ENCODE results near the gene FAM120B.

FAM120B gene

GRCh38 chr6:170266061-170266825 lies 40.3 kb upstream of the FAM120B start:
- ATAC-seq = no peak
- TF ChIP-seq, protein P1, sequence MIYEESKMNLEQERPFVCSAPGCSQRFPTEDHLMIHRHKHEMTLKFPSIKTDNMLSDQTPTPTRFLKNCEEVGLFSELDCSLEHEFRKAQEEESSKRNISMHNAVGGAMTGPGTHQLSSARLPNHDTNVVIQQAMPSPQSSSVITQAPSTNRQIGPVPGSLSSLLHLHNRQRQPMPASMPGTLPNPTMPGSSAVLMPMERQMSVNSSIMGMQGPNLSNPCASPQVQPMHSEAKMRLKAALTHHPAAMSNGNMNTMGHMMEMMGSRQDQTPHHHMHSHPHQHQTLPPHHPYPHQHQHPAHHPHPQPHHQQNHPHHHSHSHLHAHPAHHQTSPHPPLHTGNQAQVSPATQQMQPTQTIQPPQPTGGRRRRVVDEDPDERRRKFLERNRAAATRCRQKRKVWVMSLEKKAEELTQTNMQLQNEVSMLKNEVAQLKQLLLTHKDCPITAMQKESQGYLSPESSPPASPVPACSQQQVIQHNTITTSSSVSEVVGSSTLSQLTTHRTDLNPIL (CRISPR knock-in tag; IDR thresholded peaks at IDR 0.05; ENCODE audit: low read depth) = no peak
- TF ChIP-seq GLIS3 (CRISPR knock-in tag; IDR thresholded peaks at IDR 0.05) (no peak), PPARA (CRISPR knock-in tag; IDR thresholded peaks at IDR 0.05; ENCODE audit: borderline replicate concordance) (no peak)

- ATAC-seq = no peak
- TF ChIP-seq ZFP30 (CRISPR knock-in tag; IDR thresholded peaks at IDR 0.05) (no peak), ISL1 (CRISPR knock-in tag; IDR thresholded peaks at IDR 0.05) (no peak), ARNTL (CRISPR knock-in tag; IDR thresholded peaks at IDR 0.05; ENCODE audit: borderline replicate concordance, low read depth) (no peak), ZNF565 (CRISPR knock-in tag; conservative IDR thresholded peaks at IDR 0.05; ENCODE audit: low read depth) (no peak), TOX (CRISPR knock-in tag; IDR thresholded peaks at IDR 0.05; ENCODE audit: borderline replicate concordance) (no peak), BACH2 (CRISPR knock-in tag; IDR thresholded peaks at IDR 0.05; ENCODE audit: borderline replicate concordance) (no peak), ZFP3 (CRISPR knock-in tag; IDR thresholded peaks at IDR 0.05) (no peak), SNAI2 (CRISPR knock-in tag; IDR thresholded peaks at IDR 0.05) (no peak), ZNF8 (CRISPR knock-in tag; IDR thresholded peaks at IDR 0.05) (no peak), ZNF70 (CRISPR knock-in tag; IDR thresholded peaks at IDR 0.05) (no peak), ZC3H10 (CRISPR knock-in tag; IDR thresholded peaks at IDR 0.05) (no peak), OSR1 (CRISPR knock-in tag; IDR thresholded peaks at IDR 0.05) (no peak), PATZ1 (CRISPR knock-in tag; IDR thresholded peaks at IDR 0.05; ENCODE audit: borderline replicate concordance) (no peak)
These were observed 38.9 kb upstream of the FAM120B start for GRCh38 chr6:170267688-170268087.

GRCh38 chr6:170268216-170269129 lies 38.1 kb upstream of the FAM120B start:
- TF ChIP-seq ZFP30 (CRISPR knock-in tag; IDR thresholded peaks at IDR 0.05) = no peak
- no peak for TF ChIP-seq RARB (CRISPR knock-in tag; IDR thresholded peaks at IDR 0.05)
- no peak for TF ChIP-seq SNAI2 (CRISPR knock-in tag; IDR thresholded peaks at IDR 0.05)
- TF ChIP-seq PPARA (CRISPR knock-in tag; IDR thresholded peaks at IDR 0.05; ENCODE audit: borderline replicate concordance) = no peak
- no peak for ATAC-seq

DNA sequence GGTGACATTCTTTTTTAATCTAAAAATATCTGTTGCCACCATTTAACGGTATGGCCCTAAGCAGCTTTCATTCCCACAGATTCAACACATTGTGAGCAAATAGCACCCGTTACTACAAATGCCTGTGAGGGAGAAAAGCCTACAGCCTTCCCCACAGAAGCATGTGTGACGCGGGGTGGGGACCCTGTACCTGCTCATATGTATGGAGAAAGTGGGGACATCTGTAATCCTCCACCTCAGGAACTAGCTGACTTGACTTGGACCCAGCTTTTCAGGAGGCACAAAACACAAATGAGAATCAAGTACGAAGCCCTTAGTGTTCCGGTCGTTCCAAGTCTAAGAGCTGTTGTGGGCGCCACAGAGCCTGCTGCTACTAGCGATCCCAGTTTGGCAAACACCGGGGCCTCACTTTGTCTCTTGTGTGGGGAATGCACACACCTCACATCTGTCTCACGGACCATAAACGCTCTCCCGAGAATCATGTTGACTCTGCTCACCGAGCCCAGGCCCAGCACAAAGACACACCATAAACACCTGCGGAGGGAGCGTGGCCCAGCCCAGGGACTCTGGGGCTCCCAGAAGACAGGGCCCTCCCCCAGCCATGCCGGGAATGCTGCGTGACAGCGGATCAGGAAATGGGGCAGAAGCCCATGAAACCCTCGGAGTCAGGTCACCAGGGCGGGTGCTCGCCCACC lies 37.3 kb upstream of the FAM120B start:
- no peak for TF ChIP-seq BACH2 (CRISPR knock-in tag; IDR thresholded peaks at IDR 0.05; ENCODE audit: borderline replicate concordance)
- no peak for TF ChIP-seq RARB (CRISPR knock-in tag; IDR thresholded peaks at IDR 0.05)
- no peak for TF ChIP-seq GLIS3 (CRISPR knock-in tag; IDR thresholded peaks at IDR 0.05)
- TF ChIP-seq ZNF565 (CRISPR knock-in tag; conservative IDR thresholded peaks at IDR 0.05; ENCODE audit: low read depth) = no peak
- no peak for TF ChIP-seq SNAI2 (CRISPR knock-in tag; IDR thresholded peaks at IDR 0.05)
- no peak for ATAC-seq

DNA sequence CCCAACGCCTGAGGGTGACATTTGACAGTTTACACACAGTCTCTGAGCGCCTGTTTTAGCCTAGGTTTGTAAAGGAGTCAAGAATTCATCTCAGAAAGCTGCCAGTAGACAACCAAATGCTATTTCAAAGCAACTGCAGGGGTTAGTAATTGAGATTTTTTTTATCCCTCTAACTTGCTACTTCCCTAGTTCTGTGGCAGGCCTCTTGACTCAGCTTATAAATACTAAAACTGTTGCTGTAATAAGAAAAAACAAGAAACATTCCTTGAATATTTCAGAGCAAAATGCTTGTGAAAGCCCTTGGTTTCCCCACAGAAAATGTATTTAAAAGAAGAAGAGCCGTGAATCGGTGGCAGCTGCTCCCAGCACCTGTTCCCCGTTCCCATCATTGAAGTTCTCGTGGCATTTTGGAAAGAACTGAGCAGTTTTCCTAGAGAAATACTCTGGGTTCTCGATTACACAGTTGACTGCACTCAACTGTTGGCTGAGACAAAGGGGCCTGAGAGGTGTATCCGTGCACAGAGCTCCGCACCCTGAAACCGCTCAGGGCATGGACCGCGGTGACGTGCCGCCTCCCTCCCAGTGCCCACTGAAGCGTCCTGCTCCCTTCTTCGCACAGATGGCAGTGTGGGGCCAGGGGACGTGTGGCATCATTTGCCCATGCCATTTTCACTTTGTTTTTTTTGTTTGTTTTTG lies 36.6 kb upstream of the FAM120B start:
- TF ChIP-seq ESRRG (CRISPR knock-in tag; IDR thresholded peaks at IDR 0.05) (no peak), ISL1 (CRISPR knock-in tag; IDR thresholded peaks at IDR 0.05) (no peak), ZNF70 (CRISPR knock-in tag; IDR thresholded peaks at IDR 0.05) (no peak), RARB (CRISPR knock-in tag; IDR thresholded peaks at IDR 0.05) (no peak), ZC3H10 (CRISPR knock-in tag; IDR thresholded peaks at IDR 0.05) (no peak), PATZ1 (CRISPR knock-in tag; IDR thresholded peaks at IDR 0.05; ENCODE audit: borderline replicate concordance) (no peak), POU6F1 (CRISPR knock-in tag; IDR thresholded peaks at IDR 0.05; ENCODE audit: borderline replicate concordance, low read depth) (no peak), PPARA (CRISPR knock-in tag; IDR thresholded peaks at IDR 0.05; ENCODE audit: borderline replicate concordance) (no peak), ZFP3 (CRISPR knock-in tag; IDR thresholded peaks at IDR 0.05) (no peak)
- ATAC-seq = no peak
